Osteoblast (primary cell): ENCODE measurements around the gene B2M. TPM values are rescaled to one million over a fixed set of nuclear protein-coding genes. Genes with fewer than 3 reads are reported as not detected.

ENCODE experiments used
- DNase-seq: peaks from one replicate; pipeline ENCODE4 v3.0.0; 2011; ENCODE audit warnings: low spot score, mixed read lengths; ENCODE audit not compliant: insufficient read length; ENCODE audit errors: missing footprints
- H2AFZ ChIP-seq: 2 replicates; pipeline ENCODE4 v1.6.0; 2011; ENCODE audit warnings: mild to moderate bottlenecking, low read length
- H3K27ac ChIP-seq: 2 replicates; pipeline ENCODE4 v1.5.1; 2011; ENCODE audit warnings: mild to moderate bottlenecking, low read depth, low read length, moderate library complexity
- H3K27me3 ChIP-seq: 2 replicates; pipeline ENCODE4 v1.6.0; 2012; ENCODE audit warnings: mild to moderate bottlenecking, control low read depth, inconsistent platforms, low read length, moderate library complexity; ENCODE audit not compliant: insufficient read depth
- H3K36me3 ChIP-seq: 2 replicates; pipeline ENCODE4 v1.5.1; 2011; ENCODE audit warnings: mild to moderate bottlenecking, low read length, control low read depth, moderate library complexity; ENCODE audit not compliant: insufficient read depth
- H3K4me1 ChIP-seq: 2 replicates; pipeline ENCODE4 v1.5.1; 2011; ENCODE audit warnings: mild to moderate bottlenecking, low read length, control low read depth, moderate library complexity; ENCODE audit not compliant: insufficient read depth
- H3K4me2 ChIP-seq: 2 replicates; pipeline ENCODE4 v1.6.0; 2011; ENCODE audit warnings: mild to moderate bottlenecking, low read length; ENCODE audit not compliant: insufficient read depth
- H3K4me3 ChIP-seq: fragments of 200-600 bp; sonication (generic); 3 replicates; pipeline ENCODE4 v1.5.1; 2012; ENCODE audit warnings: mild to moderate bottlenecking, low read length, inconsistent platforms; ENCODE audit not compliant: insufficient read depth
- H3K79me2 ChIP-seq: 2 replicates; pipeline ENCODE4 v1.6.0; 2012; ENCODE audit warnings: mild to moderate bottlenecking, low read length, control low read depth, inconsistent platforms; ENCODE audit not compliant: insufficient read depth
- H3K9me3 ChIP-seq: 2 replicates; pipeline ENCODE4 v1.5.1; 2011; ENCODE audit warnings: low read depth, low read length, control low read depth
- H4K20me1 ChIP-seq: 2 replicates; pipeline ENCODE4 v1.6.0; 2012; ENCODE audit warnings: mild to moderate bottlenecking, low read length, control low read depth; ENCODE audit not compliant: insufficient read depth
- CTCF ChIP-seq: IDR thresholded peaks from 2 replicates; pipeline ENCODE4 v1.5.1; 2011; ENCODE audit warnings: mild to moderate bottlenecking, low read depth, low read length, moderate library complexity; ENCODE audit errors: extremely low read depth
- total RNA-seq: library from RNA; depleted of rRNA; stranded (reverse); fragments of >200 nt; gene quantifications from 2 replicates; pipeline ENCODE4 v1.2.3, GENCODE V29; 2012

Gene B2M
- total RNA-seq, 1 donor, result 4,170 TPM

GRCh38 chr15:44670087-44670950 is 41.0 kb upstream of the B2M start:
- no peak for DNase-seq
- H3K4me1 ChIP-seq, result no peaks in the 10 kb centered on the region
- H3K4me3 ChIP-seq, result no peak overlapping the region
- peaks cover 9% of the 10 kb centered on the region for H3K27me3 ChIP-seq
- no peaks in the 10 kb centered on the region for H4K20me1 ChIP-seq
- H3K36me3 ChIP-seq, result no peaks in the 10 kb centered on the region
- no peak overlapping the region for H3K27ac ChIP-seq
- no peaks in the 10 kb centered on the region for H3K9me3 ChIP-seq
- no peak overlapping the region for H3K4me2 ChIP-seq
- H2AFZ ChIP-seq, result no peak overlapping the region
- H3K79me2 ChIP-seq, result no peaks in the 10 kb centered on the region
- TF ChIP-seq CTCF, result no peak

DNA sequence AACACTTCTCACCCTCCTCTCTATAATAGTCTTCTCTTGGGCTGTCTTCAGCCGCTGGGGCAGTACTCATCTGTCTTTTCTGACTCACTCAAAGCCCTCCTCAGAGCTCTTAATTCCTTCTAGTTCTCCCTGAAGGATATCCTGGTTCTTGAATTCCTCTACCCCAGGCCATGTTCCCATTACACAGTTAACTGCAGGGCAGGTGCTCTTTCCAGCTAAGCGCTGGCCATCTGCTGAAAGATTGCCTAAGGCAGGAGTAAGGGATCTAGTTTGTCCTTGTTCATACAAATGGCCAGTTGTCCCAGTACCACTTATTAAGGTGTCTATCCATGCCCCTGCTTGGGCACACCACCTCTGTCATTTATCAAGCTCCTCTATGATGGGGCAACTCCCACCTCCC is 37.7 kb upstream of the B2M start:
- no peaks in the 10 kb centered on the region for H4K20me1 ChIP-seq
- no peak for TF ChIP-seq CTCF
- no peaks in the 10 kb centered on the region for H3K4me1 ChIP-seq
- peaks cover 22% of the 10 kb centered on the region for H3K27me3 ChIP-seq
- no peaks in the 10 kb centered on the region for H3K9me3 ChIP-seq
- H3K36me3 ChIP-seq, result no peaks in the 10 kb centered on the region
- H3K4me3 ChIP-seq, result no peak overlapping the region
- no peak for DNase-seq
- H3K4me2 ChIP-seq, result no peak overlapping the region
- H3K79me2 ChIP-seq, result no peaks in the 10 kb centered on the region
- H3K27ac ChIP-seq, result no peak overlapping the region
- H2AFZ ChIP-seq, result no peak overlapping the region

GRCh38 chr15:44675911-44676310 is 35.4 kb upstream of the B2M start:
- Histone ChIP-seq H4K20me1 (no peaks in the 10 kb centered on the region), H3K27me3 (peaks cover 26% of the 10 kb centered on the region), H3K4me3 (no peak overlapping the region), H3K79me2 (no peaks in the 10 kb centered on the region), H3K4me1 (no peaks in the 10 kb centered on the region), H3K27ac (no peak overlapping the region), H2AFZ (no peak overlapping the region), H3K36me3 (no peaks in the 10 kb centered on the region), H3K9me3 (no peaks in the 10 kb centered on the region), H3K4me2 (no peak overlapping the region)
- TF ChIP-seq CTCF, result no peak
- no peak for DNase-seq

DNA sequence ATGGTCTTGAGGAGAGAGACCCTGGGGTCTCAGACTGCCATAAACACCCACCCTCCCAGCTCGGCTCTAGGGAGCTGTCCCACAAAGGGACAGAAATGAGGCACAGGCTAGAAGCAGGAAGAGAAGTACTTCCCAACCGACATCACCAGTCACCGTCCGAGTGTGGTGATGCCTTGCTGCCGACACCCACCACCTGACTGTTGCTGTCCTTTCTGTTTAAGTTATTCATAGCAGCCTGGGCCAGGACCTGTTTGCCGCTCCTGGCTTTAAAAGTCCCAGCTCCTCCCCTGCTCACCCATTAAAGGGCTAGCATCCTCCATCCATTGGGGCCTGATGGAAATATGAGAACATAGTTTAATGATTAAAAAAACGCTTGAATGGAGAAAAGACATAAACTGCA is 34.6 kb upstream of the B2M start:
- Histone ChIP-seq H3K4me2 (no peak overlapping the region), H4K20me1 (no peaks in the 10 kb centered on the region), H3K9me3 (no peaks in the 10 kb centered on the region), H3K4me1 (no peaks in the 10 kb centered on the region), H3K27ac (no peak overlapping the region), H3K36me3 (no peaks in the 10 kb centered on the region), H3K4me3 (no peak overlapping the region), H3K79me2 (no peaks in the 10 kb centered on the region), H3K27me3 (peaks cover 26% of the 10 kb centered on the region), H2AFZ (no peak overlapping the region)
- DNase-seq, result no peak
- no peak for TF ChIP-seq CTCF
